Measurements from ENCODE around the gene TAF1L. TPM values are rescaled to one million over a fixed set of nuclear protein-coding genes. Genes with fewer than 3 reads are reported as not detected.

TAF1L gene
- polyA plus RNA-seq, 1 donor (not counting 4 experiments of a cell fraction or from before 2014, with no cell fraction given): not detected

GRCh38 chr9:32590898-32591297 is 44.6 kb downstream of the TAF1L start:
- Histone ChIP-seq H3K9me3 (ENCODE audit: control insufficient read depth, low read depth, low read length) (no peaks in the 10 kb centered on the region), H4K20me1 (ENCODE audit: control insufficient read depth, extremely low read depth, insufficient read depth, low read length) (no peaks in the 10 kb centered on the region), H2AFZ (ENCODE audit: control insufficient read depth, low read length) (no peak overlapping the region), H3K9ac (ENCODE audit: control insufficient read depth, extremely low read depth, insufficient read depth, low read length) (no peak overlapping the region), H3K9me1 (ENCODE audit: control insufficient read depth, extremely low read depth, insufficient read depth, low read length) (no peaks in the 10 kb centered on the region), H3K4me3 (ENCODE audit: control insufficient read depth in 2 of 3, extremely low read depth in 1 of 3, insufficient read depth in 2 of 3, low read depth in 1 of 3, low read length in 3 of 3) (no peak overlapping the region), H3K27ac (ENCODE audit: control insufficient read depth, insufficient read depth, low read length) (no peak overlapping the region), H3K4me1 (ENCODE audit: control insufficient read depth, extremely low read depth, insufficient read depth, low read length) (peaks cover 8% of the 10 kb centered on the region), H3K27me3 (ENCODE audit: control insufficient read depth, extremely low read depth, insufficient read depth, low read length) (no peaks in the 10 kb centered on the region), H3K79me2 (ENCODE audit: control insufficient read depth, insufficient read depth, low read length) (no peaks in the 10 kb centered on the region), H3K36me3 (ENCODE audit: control insufficient read depth in 2 of 2, extremely low read depth in 1 of 2, insufficient read depth in 2 of 2, low read length in 2 of 2) (no peaks in the 10 kb centered on the region), H3K4me2 (ENCODE audit: control insufficient read depth, extremely low read depth, insufficient read depth, low read depth, low read length) (peak overlapping the region; percentile 0)
- dilution Hi-C loops (cut with MboI; ENCODE audit: extremely low pct_ligation_motif_present, low sequenced_read_pairs): no loop called here
- TF ChIP-seq CTCF (optimal IDR thresholded peaks at IDR 0.05 in 1 of 3, IDR thresholded peaks at IDR 0.05 in 1 of 3, conservative IDR thresholded peaks at IDR 0.05 in 1 of 3; ENCODE audit: extremely low read depth in 1 of 3, insufficient read depth in 2 of 3, low read length in 3 of 3) (no peak), EZH2 (IDR thresholded peaks at IDR 0.05; ENCODE audit: low read length) (no peak)
- DNase-seq (ENCODE audit: low read depth, low spot score): no peak
- peak; percentile 94 for FAIRE-seq

GRCh38 chr9:32590476-32590875 is 45.0 kb downstream of the TAF1L start:
- H3K9ac ChIP-seq (ENCODE audit: control insufficient read depth, extremely low read depth, insufficient read depth, low read length): no peak overlapping the region
- H3K9me3 ChIP-seq (ENCODE audit: control insufficient read depth, low read depth, low read length): no peaks in the 10 kb centered on the region
- no peaks in the 10 kb centered on the region for H3K79me2 ChIP-seq (ENCODE audit: control insufficient read depth, insufficient read depth, low read length)
- H3K4me2 ChIP-seq (ENCODE audit: control insufficient read depth, extremely low read depth, insufficient read depth, low read depth, low read length): no peak overlapping the region
- no peak overlapping the region for H3K4me3 ChIP-seq (ENCODE audit: control insufficient read depth in 2 of 3, extremely low read depth in 1 of 3, insufficient read depth in 2 of 3, low read depth in 1 of 3, low read length in 3 of 3)
- no peak overlapping the region for H3K27ac ChIP-seq (ENCODE audit: control insufficient read depth, insufficient read depth, low read length)
- H4K20me1 ChIP-seq (ENCODE audit: control insufficient read depth, extremely low read depth, insufficient read depth, low read length): no peaks in the 10 kb centered on the region
- H3K4me1 ChIP-seq (ENCODE audit: control insufficient read depth, extremely low read depth, insufficient read depth, low read length): peaks cover 8% of the 10 kb centered on the region
- no peaks in the 10 kb centered on the region for H3K9me1 ChIP-seq (ENCODE audit: control insufficient read depth, extremely low read depth, insufficient read depth, low read length)
- H3K27me3 ChIP-seq (ENCODE audit: control insufficient read depth, extremely low read depth, insufficient read depth, low read length): no peaks in the 10 kb centered on the region
- no peaks in the 10 kb centered on the region for H3K36me3 ChIP-seq (ENCODE audit: control insufficient read depth in 2 of 2, extremely low read depth in 1 of 2, insufficient read depth in 2 of 2, low read length in 2 of 2)
- no peak for FAIRE-seq
- TF ChIP-seq EZH2 (IDR thresholded peaks at IDR 0.05; ENCODE audit: low read length): no peak
- no peak for TF ChIP-seq CTCF (optimal IDR thresholded peaks at IDR 0.05 in 1 of 3, IDR thresholded peaks at IDR 0.05 in 1 of 3, conservative IDR thresholded peaks at IDR 0.05 in 1 of 3; ENCODE audit: extremely low read depth in 1 of 3, insufficient read depth in 2 of 3, low read length in 3 of 3)
- dilution Hi-C loops (cut with MboI; ENCODE audit: extremely low pct_ligation_motif_present, low sequenced_read_pairs): no loop called here
- no peak for DNase-seq (ENCODE audit: low read depth, low spot score)
- no peak overlapping the region for H2AFZ ChIP-seq (ENCODE audit: control insufficient read depth, low read length)

Measured in keratinocyte (primary cell).